ENCODE data around the gene SMPD1.

- TF ChIP-seq CTCF (IDR thresholded peaks at IDR 0.05; ENCODE audit: low read length) (no peak), EZH2 (optimal IDR thresholded peaks at IDR 0.05; ENCODE audit: low read depth, low read length) (no peak), EZH2phosphoT487 (IDR thresholded peaks at IDR 0.05; ENCODE audit: low read length) (no peak)
Measured at GRCh38 chr11:6354651-6355485, 35.4 kb upstream of the SMPD1 start.
